GM12872 (cell line): ENCODE results near the gene TANGO6.
A peak's percentile ranks its signal among the peaks of the same experiment; 100 is the strongest.

ENCODE experiments used
- TF ChIP-seq, protein P1 (sequence below): IDR thresholded peaks from 3 replicates; pipeline ENCODE4 v1.5.1; 2011; ENCODE audit warnings: low read depth, mild to moderate bottlenecking, low read length, moderate library complexity; ENCODE audit not compliant: insufficient read depth

TANGO6 gene

DNA sequence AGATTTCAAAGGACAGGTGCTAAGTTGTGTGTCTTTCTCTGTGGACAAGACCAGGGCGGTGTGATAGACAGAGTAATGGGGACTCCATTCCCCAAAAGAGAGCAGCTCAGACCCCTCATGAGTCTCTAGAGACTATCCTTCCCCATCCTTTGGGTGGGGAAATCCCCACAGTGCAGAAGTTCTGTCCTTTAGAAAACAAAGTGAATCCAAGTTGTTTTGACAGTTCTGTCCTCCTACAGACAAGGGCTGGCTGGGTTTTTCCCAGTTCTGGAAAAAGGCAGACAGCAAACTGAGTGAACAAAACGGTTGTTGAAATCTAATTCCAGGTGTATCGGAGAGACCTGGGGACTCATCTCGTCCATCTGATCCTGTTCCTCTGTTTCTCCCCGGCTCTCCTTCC lies 251.2 kb downstream of the TANGO6 start:
- TF ChIP-seq, protein P1, sequence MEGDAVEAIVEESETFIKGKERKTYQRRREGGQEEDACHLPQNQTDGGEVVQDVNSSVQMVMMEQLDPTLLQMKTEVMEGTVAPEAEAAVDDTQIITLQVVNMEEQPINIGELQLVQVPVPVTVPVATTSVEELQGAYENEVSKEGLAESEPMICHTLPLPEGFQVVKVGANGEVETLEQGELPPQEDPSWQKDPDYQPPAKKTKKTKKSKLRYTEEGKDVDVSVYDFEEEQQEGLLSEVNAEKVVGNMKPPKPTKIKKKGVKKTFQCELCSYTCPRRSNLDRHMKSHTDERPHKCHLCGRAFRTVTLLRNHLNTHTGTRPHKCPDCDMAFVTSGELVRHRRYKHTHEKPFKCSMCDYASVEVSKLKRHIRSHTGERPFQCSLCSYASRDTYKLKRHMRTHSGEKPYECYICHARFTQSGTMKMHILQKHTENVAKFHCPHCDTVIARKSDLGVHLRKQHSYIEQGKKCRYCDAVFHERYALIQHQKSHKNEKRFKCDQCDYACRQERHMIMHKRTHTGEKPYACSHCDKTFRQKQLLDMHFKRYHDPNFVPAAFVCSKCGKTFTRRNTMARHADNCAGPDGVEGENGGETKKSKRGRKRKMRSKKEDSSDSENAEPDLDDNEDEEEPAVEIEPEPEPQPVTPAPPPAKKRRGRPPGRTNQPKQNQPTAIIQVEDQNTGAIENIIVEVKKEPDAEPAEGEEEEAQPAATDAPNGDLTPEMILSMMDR: no peak

DNA sequence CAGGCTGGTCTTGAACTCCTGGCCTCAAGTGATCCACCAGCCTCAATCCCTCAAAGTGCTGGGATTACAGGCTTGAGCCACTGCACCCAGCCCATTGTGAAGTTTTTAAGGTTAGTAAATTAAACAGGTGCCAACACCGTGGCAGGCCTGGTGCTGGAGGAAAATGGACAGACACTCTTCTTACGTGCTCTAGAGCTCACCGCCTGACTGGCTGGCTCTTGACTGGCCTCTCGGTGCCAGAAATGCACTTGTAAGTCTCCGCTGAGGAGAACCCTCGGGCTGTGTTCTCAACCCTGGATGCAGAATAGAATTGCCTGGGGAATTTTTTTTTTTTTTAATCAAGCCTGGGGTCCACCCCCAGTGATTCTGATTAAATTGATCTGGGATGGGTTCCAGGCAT lies 251.9 kb downstream of the TANGO6 start:
- TF ChIP-seq, protein P1: no peak

DNA sequence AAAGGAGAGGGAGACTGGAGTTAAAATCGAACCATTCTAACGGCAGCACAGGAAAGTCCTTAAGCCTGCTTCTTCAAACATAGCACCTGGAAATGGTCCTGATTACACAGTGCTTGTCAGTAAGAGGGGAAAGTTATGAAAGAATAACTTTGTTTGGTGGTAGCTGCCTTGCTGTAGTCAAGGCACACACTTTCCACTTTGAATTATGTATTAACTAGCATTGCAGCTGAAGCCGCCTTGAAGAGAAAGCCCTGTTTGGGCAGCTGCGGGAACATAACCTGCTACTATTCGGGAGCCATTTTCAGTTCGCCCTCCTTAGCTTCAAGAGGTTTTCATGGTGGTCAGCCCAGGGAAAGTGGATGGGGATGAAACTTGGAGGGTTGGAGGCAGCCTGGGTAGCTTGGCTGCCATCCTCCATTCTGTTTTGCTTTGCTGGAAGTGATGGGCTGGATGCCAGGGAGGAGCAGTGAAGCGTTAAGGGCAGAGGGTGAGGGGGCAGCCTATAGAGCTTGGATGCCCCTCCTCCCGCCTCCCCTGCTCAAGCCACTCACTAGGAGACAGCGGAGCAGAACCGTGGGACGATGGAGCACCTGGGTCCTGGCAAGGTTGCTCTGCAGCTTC lies 256.9 kb downstream of the TANGO6 start:
- TF ChIP-seq, protein P1: no peak

DNA sequence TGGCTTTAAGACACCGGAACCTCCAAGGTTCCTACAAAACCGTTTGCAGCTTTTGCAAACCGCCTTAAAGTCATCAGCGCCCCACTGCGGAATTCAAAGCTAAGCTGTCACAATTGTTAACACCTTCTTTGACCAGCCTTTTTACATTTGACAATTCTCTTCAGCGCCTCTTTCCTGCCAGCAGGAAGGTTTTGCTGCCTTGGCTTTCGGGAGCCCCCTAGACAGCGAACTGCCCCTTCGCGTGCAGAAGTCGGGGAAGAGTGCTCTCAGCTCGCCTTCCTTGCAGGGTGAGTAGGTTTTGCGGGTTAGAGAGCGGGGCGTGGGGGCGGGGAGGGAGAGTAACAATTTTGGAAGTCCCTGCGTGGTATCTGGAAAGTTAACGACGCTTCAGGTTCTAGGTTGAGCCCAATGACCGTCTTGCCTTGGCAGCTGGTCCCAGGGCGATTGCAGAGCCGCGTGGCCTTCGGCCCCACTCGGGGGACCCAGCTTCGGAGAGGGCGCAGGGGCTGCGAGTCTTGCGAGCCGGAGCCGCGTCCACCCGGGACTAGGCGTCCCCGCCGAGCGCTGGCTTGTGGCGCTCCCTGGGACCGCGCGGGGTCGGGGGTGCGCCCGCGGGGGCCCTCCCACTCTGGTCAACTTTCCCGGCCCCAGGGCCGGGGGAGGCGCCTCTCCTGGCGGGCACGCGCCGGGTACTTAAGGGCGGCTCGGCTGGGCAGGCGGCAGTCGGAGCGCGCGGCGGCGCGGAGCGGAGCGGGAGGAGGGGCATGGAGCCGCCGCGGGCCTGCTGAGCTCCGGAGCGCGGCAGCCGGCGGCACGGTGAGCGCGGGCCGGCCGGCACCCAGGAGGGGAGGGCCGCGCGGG lies 262.4 kb downstream of the TANGO6 start, which contains the start of gene HAS3:
TSS of gene HAS3 (plus strand) at position 153 of the 861 bp plus-strand sequence. CDS start 3,743 bp downstream, outside the sequence.
- TF ChIP-seq, protein P1: peak; percentile 47; the same call in 2 of the 3 replicates

DNA sequence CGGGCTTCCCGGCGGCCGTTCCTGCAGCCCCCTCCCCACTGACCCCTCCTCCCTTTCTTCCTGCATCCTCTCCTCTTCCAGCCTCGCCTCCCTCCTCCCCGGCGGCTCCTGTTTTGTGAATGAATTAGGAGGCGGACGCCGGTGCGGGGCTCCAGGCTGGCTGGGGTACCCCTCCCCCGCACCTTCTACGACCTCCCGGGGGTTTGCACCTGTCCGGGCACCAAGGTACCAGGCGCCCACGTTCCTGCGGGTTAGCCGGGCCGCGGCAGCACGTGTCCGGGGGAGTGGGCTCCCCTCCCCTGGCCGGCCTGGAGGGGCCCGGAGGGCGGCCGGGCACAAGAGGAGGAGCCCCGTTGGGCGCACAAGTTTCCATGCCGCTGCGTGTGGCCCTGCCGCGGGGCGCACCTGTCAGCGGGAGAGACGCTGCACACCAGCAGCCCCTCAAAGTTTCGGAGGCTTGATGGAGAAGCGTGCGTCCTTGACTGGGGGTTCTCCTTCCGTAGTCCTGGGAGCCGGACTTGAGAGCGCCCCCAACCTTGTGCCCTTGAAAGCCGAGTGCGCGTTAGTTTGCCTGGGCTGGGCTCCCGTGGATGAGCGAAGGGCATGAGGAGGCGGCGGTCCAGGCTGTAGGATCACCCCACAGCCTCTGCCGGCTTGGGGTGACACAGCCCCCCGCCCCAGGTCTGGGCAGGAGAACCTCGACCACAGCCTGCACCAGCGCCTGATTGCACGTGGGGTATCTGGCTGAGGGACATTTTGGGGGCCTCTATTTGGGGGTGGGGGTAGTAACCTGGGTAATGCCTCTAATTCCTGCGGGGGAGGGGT lies 263.4 kb downstream of the TANGO6 start:
- TF ChIP-seq, protein P1: no peak

DNA sequence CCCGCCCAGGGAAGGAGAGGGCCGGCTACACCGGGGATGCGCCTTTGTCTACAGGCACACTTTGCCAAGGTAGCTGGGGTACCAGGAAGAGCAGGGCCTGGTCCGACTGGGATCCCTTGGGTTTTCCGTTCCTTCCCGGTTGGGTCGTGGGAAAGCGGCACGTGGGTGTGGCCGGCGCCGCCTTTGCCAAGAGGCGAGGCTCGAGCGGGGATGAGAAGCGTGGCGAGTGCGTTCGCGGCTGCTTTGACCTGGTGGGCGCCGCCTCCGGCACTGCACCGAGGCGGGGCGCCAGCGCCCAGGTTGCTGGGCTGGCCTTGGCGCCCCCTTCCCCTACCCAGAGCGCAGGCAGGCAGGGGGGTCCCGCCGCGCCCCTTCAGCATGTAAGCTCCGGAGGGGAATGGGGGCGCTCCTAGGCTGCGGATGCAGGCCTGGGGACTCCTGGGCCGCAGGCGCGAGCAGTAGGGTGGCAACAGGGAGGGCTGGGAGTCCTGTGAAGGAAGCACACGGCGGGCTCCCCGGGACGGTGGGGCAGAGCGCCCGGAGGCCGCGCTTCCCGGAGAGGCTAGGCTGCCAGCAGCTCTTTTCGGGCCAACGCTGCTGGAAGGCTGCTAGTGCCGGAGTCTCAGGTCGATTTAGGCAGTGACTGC lies 264.1 kb downstream of the TANGO6 start:
- TF ChIP-seq, protein P1: no peak
